Medulla oblongata (tissue), 1 donor: Measurements from ENCODE around the gene PLLP.

ENCODE experiments used
- DNase-seq: peaks from one replicate; pipeline ENCODE4 v3.0.0-alpha.2; 2015; ENCODE audit errors: extremely low spot score

PLLP gene

GRCh38 chr16:57225978-57226377, 58.5 kb downstream of the PLLP start:
- DNase-seq, result no peak

DNA sequence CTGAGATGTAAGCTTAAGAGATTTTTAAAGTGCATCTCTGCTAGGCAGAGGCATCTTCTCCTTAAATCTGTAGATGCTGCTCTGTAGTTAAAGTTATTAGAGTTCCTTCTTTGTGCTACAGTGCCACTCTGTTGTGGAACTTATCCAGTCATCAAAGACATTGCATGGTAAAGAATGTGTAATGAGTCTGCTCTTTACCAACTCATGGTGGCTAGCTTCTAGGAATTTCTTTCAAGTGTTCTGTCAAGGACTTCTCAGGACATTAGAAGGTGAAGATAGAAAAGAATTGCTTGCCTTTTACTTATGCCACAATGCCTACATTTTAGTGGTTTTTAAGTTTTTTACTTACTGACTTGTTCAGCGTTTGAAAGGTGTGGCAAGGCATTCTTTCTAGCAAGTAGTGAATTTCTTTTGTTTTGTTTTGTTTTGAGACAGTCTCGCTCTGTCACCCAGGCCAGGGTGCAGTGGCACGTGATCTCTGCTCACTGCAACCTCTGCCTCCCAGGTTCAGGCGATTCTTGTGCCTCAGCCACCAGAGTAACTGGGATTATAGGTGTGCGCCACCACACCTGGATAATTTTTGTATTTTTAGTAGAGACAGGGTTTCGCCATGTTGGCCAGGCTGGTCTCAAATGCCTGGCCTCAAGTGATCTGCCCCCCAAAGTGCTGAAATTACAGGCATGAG, 59.7 kb downstream of the PLLP start:
- DNase-seq, result no peak

GRCh38 chr16:57223057-57223456, 61.4 kb downstream of the PLLP start:
- no peak for DNase-seq

DNA sequence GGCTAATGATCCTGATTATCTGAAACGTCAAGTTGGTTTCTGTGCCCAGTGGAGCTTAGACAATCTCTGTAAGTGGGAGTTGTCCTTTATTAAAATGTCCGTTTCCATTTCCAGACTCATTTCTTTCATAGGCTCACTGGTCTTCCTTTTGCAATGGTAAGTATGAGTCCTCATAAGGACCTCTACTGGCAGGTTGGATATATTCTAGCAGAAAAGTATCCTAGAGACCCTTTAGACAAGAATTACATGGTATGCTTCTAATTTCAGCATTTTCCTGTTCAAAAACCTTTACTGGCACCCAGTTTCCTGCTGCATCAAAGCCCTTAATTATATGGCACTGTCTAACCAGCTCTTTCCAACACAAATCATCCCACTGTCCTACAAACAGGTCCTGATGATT, 67.5 kb downstream of the PLLP start:
- no peak for DNase-seq

GRCh38 chr16:57213462-57213861, 71.0 kb downstream of the PLLP start:
- DNase-seq, result no peak

GRCh38 chr16:57209780-57210179, 74.7 kb downstream of the PLLP start:
- DNase-seq, result no peak

- no peak for DNase-seq
These were observed 75.5 kb downstream of the PLLP start for GRCh38 chr16:57208926-57209325.
